K562 (cell line): ENCODE results near the gene ZNF200. TPM values are rescaled to one million over a fixed set of nuclear protein-coding genes. Genes with fewer than 3 reads are reported as not detected.

Experiments
- FOXM1 ChIP-seq, 2 experiments: fragments of 450-650 bp in 1 of 2; sonication (generic) in 1 of 2; formaldehyde crosslinking in 1 of 2; IDR thresholded peaks; 2 replicates each; pipeline versions ENCODE4 v1.6.1 to v1.9.0; 2017 to 2022; ENCODE audit warnings: low read depth in 2 of 2, mild to moderate bottlenecking in 2 of 2, missing genetic modification reagents in 1 of 2, moderate library complexity in 1 of 2
- NR2C2 ChIP-seq, 2 experiments: fragments of 200-800 bp in 1 of 2; sonication (Bioruptor generic) in 1 of 2; sonication (generic) in 1 of 2; formaldehyde crosslinking in 1 of 2; IDR thresholded peaks; 2 replicates each; pipeline versions ENCODE4 v1.6.1 to v1.8.0; 2016 to 2022; ENCODE audit warnings: mild to moderate bottlenecking in 1 of 2, missing compliant biosample characterization in 1 of 2, missing genetic modification characterization in 1 of 2, missing genetic modification reagents in 1 of 2
- SAP30 ChIP-seq: fragments of 200-600 bp; sonication (generic); IDR thresholded peaks from 2 replicates; pipeline ENCODE4 v1.6.1; 2012; ENCODE audit warnings: borderline replicate concordance, low read depth, mild to moderate bottlenecking, moderate library complexity, low read length, control low read depth, inconsistent platforms; ENCODE audit not compliant: insufficient read depth, poor library complexity, severe bottlenecking
- TRIM24 ChIP-seq, 2 experiments: fragments of 450-650 bp; IDR thresholded peaks; 2 replicates each; pipeline ENCODE4 v1.6.1; 2016
- ZNF766 ChIP-seq: fragments of 200-800 bp; sonication (Bioruptor generic); conservative IDR thresholded peaks from 2 replicates; pipeline ENCODE4 v1.6.1; 2016; ENCODE audit warnings: missing genetic modification characterization, missing compliant biosample characterization
- polyA plus RNA-seq, 8 experiments: library from polyadenylated mRNA; depleted of rRNA in 4 of 8; stranded (reverse) in 5 of 8; unstranded in 3 of 8; fragments of >200 nt; fragmentation: Nextera tagmentation in 2 of 8; fragmentation: Illumina TruSeq in 1 of 8; extraction: Ambion mirVana in 2 of 8; extraction: Trizol in 1 of 8; gene quantifications; 2 replicates each; pipeline versions ENCODE4 v1.2.1 to v1.2.3, GENCODE V29; 2011 to 2014; ENCODE audit warnings: inconsistent platforms in 1 of 8, missing spikeins in 1 of 8
- total RNA-seq, 7 experiments: library from RNA; depleted of rRNA in 6 of 7; stranded (reverse); fragments of >200 nt in 6 of 7; fragmentation: Illumina TruSeq in 2 of 7; extraction: Trizol in 2 of 7; gene quantifications; 2 replicates each; pipeline versions ENCODE4 v1.2.1 to v1.2.3, GENCODE V29; 2011 to 2021; ENCODE audit warnings: low replicate concordance in 1 of 7
- TF ChIP-seq, protein P1 (sequence below), 2 experiments: fragments of 150-350 bp in 1 of 2; IDR thresholded peaks; 2 replicates each; pipeline ENCODE4 v1.6.1; 2012 to 2016; ENCODE audit warnings: low read depth in 2 of 2, low read length in 2 of 2, mild to moderate bottlenecking in 1 of 2, moderate library complexity in 1 of 2
- TF ChIP-seq, protein P2 (sequence below): fragments of 250-450 bp; sonication (Bioruptor Pico); IDR thresholded peaks from 2 replicates; pipeline ENCODE4 v1.6.1; 2021; ENCODE audit warnings: mild to moderate bottlenecking
- TF ChIP-seq, protein P3 (sequence below), 3 experiments: IDR thresholded peaks in 2 of 3; conservative IDR thresholded peaks in 1 of 3; 2 replicates each; pipeline ENCODE4 v1.5.1; 2011 to 2012; ENCODE audit warnings: low read length in 3 of 3, mild to moderate bottlenecking in 3 of 3, control low read depth in 2 of 3, improper control_type of control experiment in 1 of 3, inconsistent platforms in 1 of 3, low read depth in 1 of 3, mixed read lengths in 1 of 3, moderate library complexity in 1 of 3; ENCODE audit not compliant: insufficient read depth in 2 of 3
- TF ChIP-seq, protein P4 (sequence below): conservative IDR thresholded peaks from 2 replicates; pipeline ENCODE4 v1.6.1; 2011; ENCODE audit warnings: low read depth, mild to moderate bottlenecking, low read length; ENCODE audit not compliant: control insufficient read depth

The ZNF200 gene
- total and polyA plus RNA-seq, 9 of the 15 experiments (the other 6 are each of a cell fraction or from before 2014, with no cell fraction given), result 4.8 to 14.5 (median 9.2) TPM

DNA sequence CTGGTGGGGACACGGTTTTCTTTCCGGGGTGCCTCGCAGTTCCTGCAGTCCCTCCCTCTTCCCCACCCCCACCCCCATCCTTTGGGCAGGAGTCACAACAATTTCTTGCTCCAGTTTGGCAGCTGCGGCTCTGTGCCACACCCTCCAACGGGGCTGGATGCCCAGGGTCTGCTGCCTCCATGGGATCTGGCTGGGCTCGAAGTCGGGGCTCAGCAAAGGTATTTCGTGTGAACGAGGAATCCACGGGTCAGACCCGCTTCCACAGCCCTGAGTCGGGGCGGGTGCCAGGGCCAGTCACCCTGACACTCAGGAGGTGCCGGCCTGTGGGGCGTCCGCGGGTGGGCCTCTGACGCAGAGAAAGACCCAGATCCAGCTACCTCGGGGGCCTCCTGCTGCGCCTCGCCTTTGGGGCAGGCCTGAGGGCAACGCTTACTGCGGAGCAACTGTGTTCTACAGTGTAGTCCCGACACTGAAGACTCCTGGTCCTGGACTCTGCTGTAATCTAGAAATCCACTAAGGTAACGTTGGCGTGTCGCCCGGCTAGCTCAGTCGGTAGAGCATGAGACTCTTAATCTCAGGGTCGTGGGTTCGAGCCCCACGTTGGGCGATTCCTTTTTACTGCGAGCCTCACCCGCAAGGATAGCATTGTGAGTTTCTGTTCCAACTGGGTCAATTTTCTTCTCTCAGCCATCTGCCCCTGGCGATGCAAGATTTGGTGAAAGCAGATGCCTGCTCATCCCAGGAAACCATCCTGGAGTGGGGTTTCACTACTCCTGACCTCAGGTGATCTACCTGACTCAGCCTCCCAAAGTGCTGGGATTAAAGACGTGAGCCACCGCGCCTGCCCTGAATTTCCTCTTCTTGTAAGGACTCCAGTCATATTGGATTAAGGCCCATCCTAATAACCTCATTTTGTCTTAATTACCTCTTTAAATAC, 59.5 kb downstream of the ZNF200 start (continued):
- TF ChIP-seq, protein P1, sequence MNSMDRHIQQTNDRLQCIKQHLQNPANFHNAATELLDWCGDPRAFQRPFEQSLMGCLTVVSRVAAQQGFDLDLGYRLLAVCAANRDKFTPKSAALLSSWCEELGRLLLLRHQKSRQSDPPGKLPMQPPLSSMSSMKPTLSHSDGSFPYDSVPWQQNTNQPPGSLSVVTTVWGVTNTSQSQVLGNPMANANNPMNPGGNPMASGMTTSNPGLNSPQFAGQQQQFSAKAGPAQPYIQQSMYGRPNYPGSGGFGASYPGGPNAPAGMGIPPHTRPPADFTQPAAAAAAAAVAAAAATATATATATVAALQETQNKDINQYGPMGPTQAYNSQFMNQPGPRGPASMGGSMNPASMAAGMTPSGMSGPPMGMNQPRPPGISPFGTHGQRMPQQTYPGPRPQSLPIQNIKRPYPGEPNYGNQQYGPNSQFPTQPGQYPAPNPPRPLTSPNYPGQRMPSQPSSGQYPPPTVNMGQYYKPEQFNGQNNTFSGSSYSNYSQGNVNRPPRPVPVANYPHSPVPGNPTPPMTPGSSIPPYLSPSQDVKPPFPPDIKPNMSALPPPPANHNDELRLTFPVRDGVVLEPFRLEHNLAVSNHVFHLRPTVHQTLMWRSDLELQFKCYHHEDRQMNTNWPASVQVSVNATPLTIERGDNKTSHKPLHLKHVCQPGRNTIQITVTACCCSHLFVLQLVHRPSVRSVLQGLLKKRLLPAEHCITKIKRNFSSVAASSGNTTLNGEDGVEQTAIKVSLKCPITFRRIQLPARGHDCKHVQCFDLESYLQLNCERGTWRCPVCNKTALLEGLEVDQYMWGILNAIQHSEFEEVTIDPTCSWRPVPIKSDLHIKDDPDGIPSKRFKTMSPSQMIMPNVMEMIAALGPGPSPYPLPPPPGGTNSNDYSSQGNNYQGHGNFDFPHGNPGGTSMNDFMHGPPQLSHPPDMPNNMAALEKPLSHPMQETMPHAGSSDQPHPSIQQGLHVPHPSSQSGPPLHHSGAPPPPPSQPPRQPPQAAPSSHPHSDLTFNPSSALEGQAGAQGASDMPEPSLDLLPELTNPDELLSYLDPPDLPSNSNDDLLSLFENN (IDR thresholded peaks at IDR 0.05; ENCODE audit: low read depth in 2 of 2, low read length in 2 of 2), result peak in 1 of 2 experiments; percentile 32; a peak in 1 of 4 replicates
- no peak for TF ChIP-seq FOXM1 (IDR thresholded peaks at IDR 0.05; ENCODE audit: low read depth)
- TF ChIP-seq FOXM1 (CRISPR knock-in tag; IDR thresholded peaks at IDR 0.05; ENCODE audit: low read depth), result no peak
- no peak for TF ChIP-seq TRIM24 (IDR thresholded peaks at IDR 0.05)
- TF ChIP-seq NR2C2 (CRISPR knock-in tag; IDR thresholded peaks at IDR 0.05), result no peak
- no peak for TF ChIP-seq NR2C2 (tag; IDR thresholded peaks at IDR 0.05)
- TF ChIP-seq ZNF766 (CRISPR knock-in tag), result no peak
- TF ChIP-seq, protein P2, sequence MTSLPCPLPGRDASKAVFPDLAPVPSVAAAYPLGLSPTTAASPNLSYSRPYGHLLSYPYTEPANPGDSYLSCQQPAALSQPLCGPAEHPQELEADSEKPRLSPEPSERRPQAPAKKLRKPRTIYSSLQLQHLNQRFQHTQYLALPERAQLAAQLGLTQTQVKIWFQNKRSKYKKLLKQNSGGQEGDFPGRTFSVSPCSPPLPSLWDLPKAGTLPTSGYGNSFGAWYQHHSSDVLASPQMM, result no peak
- TF ChIP-seq SAP30, result peak; percentile 56
- TF ChIP-seq, protein P3, sequence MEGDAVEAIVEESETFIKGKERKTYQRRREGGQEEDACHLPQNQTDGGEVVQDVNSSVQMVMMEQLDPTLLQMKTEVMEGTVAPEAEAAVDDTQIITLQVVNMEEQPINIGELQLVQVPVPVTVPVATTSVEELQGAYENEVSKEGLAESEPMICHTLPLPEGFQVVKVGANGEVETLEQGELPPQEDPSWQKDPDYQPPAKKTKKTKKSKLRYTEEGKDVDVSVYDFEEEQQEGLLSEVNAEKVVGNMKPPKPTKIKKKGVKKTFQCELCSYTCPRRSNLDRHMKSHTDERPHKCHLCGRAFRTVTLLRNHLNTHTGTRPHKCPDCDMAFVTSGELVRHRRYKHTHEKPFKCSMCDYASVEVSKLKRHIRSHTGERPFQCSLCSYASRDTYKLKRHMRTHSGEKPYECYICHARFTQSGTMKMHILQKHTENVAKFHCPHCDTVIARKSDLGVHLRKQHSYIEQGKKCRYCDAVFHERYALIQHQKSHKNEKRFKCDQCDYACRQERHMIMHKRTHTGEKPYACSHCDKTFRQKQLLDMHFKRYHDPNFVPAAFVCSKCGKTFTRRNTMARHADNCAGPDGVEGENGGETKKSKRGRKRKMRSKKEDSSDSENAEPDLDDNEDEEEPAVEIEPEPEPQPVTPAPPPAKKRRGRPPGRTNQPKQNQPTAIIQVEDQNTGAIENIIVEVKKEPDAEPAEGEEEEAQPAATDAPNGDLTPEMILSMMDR (IDR thresholded peaks at IDR 0.05 in 2 of 3, conservative IDR thresholded peaks at IDR 0.05 in 1 of 3; ENCODE audit: insufficient read depth in 2 of 3, low read depth in 1 of 3, low read length in 3 of 3), result no peak
- TF ChIP-seq, protein P4, sequence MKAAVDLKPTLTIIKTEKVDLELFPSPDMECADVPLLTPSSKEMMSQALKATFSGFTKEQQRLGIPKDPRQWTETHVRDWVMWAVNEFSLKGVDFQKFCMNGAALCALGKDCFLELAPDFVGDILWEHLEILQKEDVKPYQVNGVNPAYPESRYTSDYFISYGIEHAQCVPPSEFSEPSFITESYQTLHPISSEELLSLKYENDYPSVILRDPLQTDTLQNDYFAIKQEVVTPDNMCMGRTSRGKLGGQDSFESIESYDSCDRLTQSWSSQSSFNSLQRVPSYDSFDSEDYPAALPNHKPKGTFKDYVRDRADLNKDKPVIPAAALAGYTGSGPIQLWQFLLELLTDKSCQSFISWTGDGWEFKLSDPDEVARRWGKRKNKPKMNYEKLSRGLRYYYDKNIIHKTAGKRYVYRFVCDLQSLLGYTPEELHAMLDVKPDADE, result peak; percentile 79; the same call in 1 of the 2 replicates
